Activated CD4-positive, alpha-beta memory T cell treated with anti-CD3 and anti-CD28 coated beads, Interleukin-2, amount 10 ng/mL, durations not matched to agents 7 days and 5 days (primary cell): Measurements from ENCODE around the gene VSX2. TPM values are rescaled to one million over a fixed set of nuclear protein-coding genes. Genes with fewer than 3 reads are reported as not detected.
"Not testable (repeated sequence)": the region's sequence is repeated elsewhere in the genome, so short reads cannot be mapped to it uniquely, and the experiment has no call there.

ENCODE experiments used
- CTCF ChIA-PET: fragments of 350-600 bp; sonication (Branson Sonifier 250); formaldehyde crosslinking; loops from one replicate; lab custom pipeline; 2021; ENCODE audit warnings: antibody characterized with exemption, inconsistent platforms; lab: Charles Lee
- POLR2A ChIA-PET: fragments of 350-600 bp; sonication (Branson Sonifier 250); formaldehyde crosslinking; loops from one replicate; lab custom pipeline; 2021; ENCODE audit warnings: antibody characterized with exemption; lab: Charles Lee
- DNase-seq: peaks from one replicate; pipeline ENCODE4 v3.0.0-alpha.2; 2020
- H3K27ac Mint-ChIP-seq: one replicate; pipeline ENCODE4 v1.8.0; 2021; ENCODE audit warnings: mild to moderate bottlenecking, mixed read lengths
- H3K27me3 Mint-ChIP-seq: one replicate; pipeline ENCODE4 v1.8.0; 2021; ENCODE audit warnings: mixed read lengths
- H3K36me3 Mint-ChIP-seq: one replicate; pipeline ENCODE4 v1.8.0; 2021; ENCODE audit warnings: low read depth, mixed read lengths
- H3K4me1 Mint-ChIP-seq: one replicate; pipeline ENCODE4 v1.8.0; 2021; ENCODE audit warnings: mixed read lengths
- H3K4me3 Mint-ChIP-seq: one replicate; pipeline ENCODE4 v1.8.0; 2021; ENCODE audit warnings: mild to moderate bottlenecking, mixed read lengths
- H3K9me3 Mint-ChIP-seq: one replicate; pipeline ENCODE4 v1.8.0; 2021; ENCODE audit warnings: mixed read lengths
- total RNA-seq, 2 experiments: library from RNA; stranded (reverse); gene quantifications; one replicate each; pipeline ENCODE4 v1.2.3, GENCODE V29; 2021

VSX2 gene
- total RNA-seq, 2 experiments from 2014 or later = not detected

DNA sequence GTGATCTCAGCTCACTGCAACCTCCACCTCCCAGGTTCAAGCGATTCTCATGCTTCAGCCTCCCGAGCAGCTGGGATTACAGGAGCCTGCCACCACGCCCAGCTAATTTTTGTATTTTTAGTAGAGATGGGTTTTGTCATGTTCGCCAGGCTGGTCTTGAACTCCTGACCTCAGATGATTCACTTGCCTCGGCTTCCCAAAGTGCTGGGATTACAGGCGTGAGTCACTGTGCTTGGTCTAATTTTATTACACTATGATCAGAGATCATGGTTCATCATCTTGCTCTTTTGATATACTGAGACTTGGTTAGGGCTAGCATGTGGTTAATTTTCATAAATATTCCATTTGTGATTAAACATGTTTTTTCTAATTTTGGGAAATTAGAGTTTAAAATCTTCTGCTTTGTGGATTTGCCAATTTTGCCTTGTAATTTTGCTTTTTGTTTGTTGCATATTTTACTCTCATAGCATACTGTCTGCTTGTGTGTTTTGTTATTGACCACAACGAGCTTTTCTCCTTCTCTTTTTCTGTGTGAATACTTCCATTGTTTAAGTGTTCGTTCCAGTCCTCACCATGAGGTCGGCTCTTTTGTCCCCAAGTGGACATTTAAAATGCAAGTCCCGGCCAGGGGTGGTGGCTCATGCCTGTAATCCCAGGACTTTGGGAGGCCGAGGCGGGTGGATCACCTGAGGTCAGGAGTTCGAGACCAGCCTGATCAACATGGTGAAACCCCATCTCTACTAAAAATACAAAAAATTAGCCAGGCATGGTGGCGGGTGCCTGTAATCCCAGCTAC lies 31.3 kb downstream of the VSX2 start:
- H3K27ac Mint-ChIP-seq, POLR2A ChIA-PET, H3K4me3 Mint-ChIP-seq, DNase-seq, H3K4me1 Mint-ChIP-seq, H3K36me3 Mint-ChIP-seq, H3K9me3 Mint-ChIP-seq: not testable (repeated sequence)
- CTCF ChIA-PET = interaction anchor here (1.2 kb wide), 1 partner anchor 19 kb away, joined by 4 read pairs; no protein-coding TSS in a partner anchor
- H3K27me3 Mint-ChIP-seq = peaks cover 16% of the 10 kb centered on the region

DNA sequence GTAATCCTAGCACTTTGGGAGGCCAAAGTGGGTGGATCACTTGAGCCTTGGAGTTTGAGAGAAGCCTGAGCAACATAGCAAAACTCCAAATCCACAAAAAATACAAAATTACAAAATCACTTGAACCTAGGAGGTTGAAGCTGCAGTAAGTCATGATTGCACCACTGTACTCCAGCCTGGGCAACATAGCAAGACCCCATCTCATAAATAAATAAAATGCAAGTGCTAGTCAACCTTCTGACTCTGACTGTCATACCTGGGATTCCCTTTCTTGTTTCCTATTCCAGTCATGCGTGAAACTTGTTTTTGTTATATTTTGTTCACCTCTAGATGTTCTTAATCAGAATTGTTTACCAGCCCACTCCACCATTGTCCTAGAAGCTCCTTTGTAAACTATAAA lies 32.1 kb downstream of the VSX2 start:
- no peaks in the 10 kb centered on the region for H3K36me3 Mint-ChIP-seq
- no peaks in the 10 kb centered on the region for H3K9me3 Mint-ChIP-seq
- POLR2A ChIA-PET = no interaction called here
- H3K27me3 Mint-ChIP-seq = peaks cover 14% of the 10 kb centered on the region
- CTCF ChIA-PET = no interaction called here
- H3K4me1 Mint-ChIP-seq = no peaks in the 10 kb centered on the region
- no peak overlapping the region for H3K27ac Mint-ChIP-seq
- H3K4me3 Mint-ChIP-seq = no peak overlapping the region
- DNase-seq = no peak

GRCh38 chr14:74275241-74275841 lies 36.1 kb downstream of the VSX2 start:
- H3K27me3 Mint-ChIP-seq = peaks cover 5% of the 10 kb centered on the region
- ChIA-PET POLR2A (no interaction called here), CTCF (no interaction called here)
- no peaks in the 10 kb centered on the region for H3K9me3 Mint-ChIP-seq
- H3K27ac Mint-ChIP-seq = no peak overlapping the region
- no peak for DNase-seq
- no peaks in the 10 kb centered on the region for H3K36me3 Mint-ChIP-seq
- no peak overlapping the region for H3K4me3 Mint-ChIP-seq
- H3K4me1 Mint-ChIP-seq = no peaks in the 10 kb centered on the region

GRCh38 chr14:74278080-74278479 lies 38.8 kb downstream of the VSX2 start:
- H3K27me3 Mint-ChIP-seq = no peaks in the 10 kb centered on the region
- no peaks in the 10 kb centered on the region for H3K9me3 Mint-ChIP-seq
- DNase-seq = no peak
- no peaks in the 10 kb centered on the region for H3K4me1 Mint-ChIP-seq
- H3K27ac Mint-ChIP-seq = no peak overlapping the region
- H3K36me3 Mint-ChIP-seq = peaks cover 8% of the 10 kb centered on the region
- no peak overlapping the region for H3K4me3 Mint-ChIP-seq
- CTCF ChIA-PET = interaction anchor here (1.0 to 1.4 kb wide), 3 partner anchors 10 to 549 kb away, joined by 3 to 4 read pairs (median 3); no protein-coding TSS in a partner anchor
- POLR2A ChIA-PET = interaction anchor here (0.8 kb wide), 1 partner anchor 19 kb away, joined by 3 read pairs; no protein-coding TSS in a partner anchor

DNA sequence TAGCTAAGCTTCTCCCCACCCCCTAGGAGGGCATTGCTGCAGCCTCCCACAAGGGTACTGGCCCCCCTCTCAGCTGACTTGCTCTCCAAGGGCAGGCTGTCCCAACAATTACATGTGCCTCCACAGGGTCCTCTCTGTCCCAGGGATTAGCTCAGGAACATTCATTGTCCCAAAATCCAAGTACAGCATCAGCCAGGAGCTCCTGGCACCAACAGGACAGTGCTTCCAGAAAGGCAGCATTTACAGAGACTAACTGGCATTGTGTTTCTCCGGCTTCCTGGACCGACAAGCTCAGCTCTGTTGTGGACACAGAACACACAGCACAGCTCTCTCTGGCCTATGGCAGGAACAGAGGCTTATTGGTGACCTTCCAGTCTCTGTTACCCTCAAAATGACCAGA lies 41.8 kb downstream of the VSX2 start:
- Mint-ChIP-seq H3K9me3 (no peaks in the 10 kb centered on the region), H3K27me3 (no peaks in the 10 kb centered on the region), H3K36me3 (peaks cover 17% of the 10 kb centered on the region), H3K4me1 (no peaks in the 10 kb centered on the region), H3K4me3 (no peak overlapping the region), H3K27ac (no peak overlapping the region)
- ChIA-PET CTCF (interaction anchor here (1.2 kb wide), 1 partner anchor 22 kb away, joined by 4 read pairs; no protein-coding TSS in a partner anchor), POLR2A (no interaction called here)
- DNase-seq = no peak

- Mint-ChIP-seq H3K36me3 (peaks cover 27% of the 10 kb centered on the region), H3K4me3 (no peak overlapping the region), H3K9me3 (no peaks in the 10 kb centered on the region), H3K27me3 (no peaks in the 10 kb centered on the region), H3K4me1 (no peaks in the 10 kb centered on the region), H3K27ac (no peak overlapping the region)
- no peak for DNase-seq
- CTCF ChIA-PET = interaction anchor here (1.0 kb wide), 1 partner anchor 30 kb away, joined by 3 read pairs; no protein-coding TSS in a partner anchor
- POLR2A ChIA-PET = no interaction called here
Measured at GRCh38 chr14:74286736-74287135, 47.5 kb downstream of the VSX2 start.

- POLR2A ChIA-PET = no interaction called here
- Mint-ChIP-seq H3K4me3 (no peak overlapping the region), H3K9me3 (no peaks in the 10 kb centered on the region), H3K4me1 (no peaks in the 10 kb centered on the region), H3K27me3 (no peaks in the 10 kb centered on the region), H3K27ac (no peak overlapping the region), H3K36me3 (peaks cover 24% of the 10 kb centered on the region)
- no peak for DNase-seq
- CTCF ChIA-PET = no interaction called here
Measured at GRCh38 chr14:74289801-74290200, 50.6 kb downstream of the VSX2 start.

GRCh38 chr14:74290415-74290814 lies 51.2 kb downstream of the VSX2 start:
- Mint-ChIP-seq H3K36me3 (peaks cover 24% of the 10 kb centered on the region), H3K4me1 (no peaks in the 10 kb centered on the region), H3K4me3 (no peak overlapping the region), H3K27ac (no peak overlapping the region), H3K27me3 (no peaks in the 10 kb centered on the region), H3K9me3 (no peaks in the 10 kb centered on the region)
- POLR2A ChIA-PET = no interaction called here
- no peak for DNase-seq
- CTCF ChIA-PET = interaction anchor here (0.7 to 1.0 kb wide), 5 partner anchors 12 to 303 kb away, joined by 4 to 9 read pairs (median 4); partner anchors contain the start of gene NPC2

GRCh38 chr14:74292061-74292460 lies 52.8 kb downstream of the VSX2 start:
- Mint-ChIP-seq H3K27me3 (no peaks in the 10 kb centered on the region), H3K36me3 (peaks cover 16% of the 10 kb centered on the region), H3K4me3 (no peak overlapping the region), H3K4me1 (no peaks in the 10 kb centered on the region), H3K27ac (no peak overlapping the region), H3K9me3 (no peaks in the 10 kb centered on the region)
- DNase-seq = no peak
- POLR2A ChIA-PET = no interaction called here
- CTCF ChIA-PET = no interaction called here

DNA sequence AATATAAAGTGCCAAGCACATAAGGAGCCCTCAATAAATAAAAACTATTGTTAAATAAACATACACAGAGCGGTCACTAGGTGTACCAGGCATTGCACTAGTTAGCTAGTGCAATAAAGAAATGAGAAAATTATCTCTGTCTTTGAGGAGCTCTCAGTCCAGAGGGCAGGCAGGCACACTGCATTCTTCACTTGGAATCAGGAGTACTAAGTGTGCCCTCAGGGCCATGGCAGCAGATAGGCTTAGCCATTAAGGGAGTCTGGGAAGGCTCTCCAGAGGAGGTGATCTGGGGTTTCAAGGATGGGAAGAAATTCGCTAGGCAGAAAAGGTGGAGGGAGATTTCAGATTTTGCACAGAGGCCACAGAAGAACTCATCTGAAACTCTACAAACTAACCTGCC lies 54.4 kb downstream of the VSX2 start:
- H3K9me3 Mint-ChIP-seq = no peaks in the 10 kb centered on the region
- H3K27me3 Mint-ChIP-seq = no peaks in the 10 kb centered on the region
- H3K36me3 Mint-ChIP-seq = peaks cover 20% of the 10 kb centered on the region
- CTCF ChIA-PET = interaction anchor here (0.6 to 1.3 kb wide), 4 partner anchors 9 to 68 kb away, joined by 3 to 5 read pairs (median 4); partner anchors contain the start of gene ABCD4
- POLR2A ChIA-PET = no interaction called here
- peaks cover 6% of the 10 kb centered on the region for H3K4me1 Mint-ChIP-seq
- DNase-seq = no peak
- no peak overlapping the region for H3K4me3 Mint-ChIP-seq
- no peak overlapping the region for H3K27ac Mint-ChIP-seq

- Mint-ChIP-seq H3K4me1 (peaks cover 21% of the 10 kb centered on the region), H3K9me3 (no peaks in the 10 kb centered on the region), H3K27ac (no peak overlapping the region), H3K4me3 (no peak overlapping the region), H3K27me3 (no peaks in the 10 kb centered on the region), H3K36me3 (peaks cover 25% of the 10 kb centered on the region)
- CTCF ChIA-PET = interaction anchor here (1.3 kb wide), 1 partner anchor 11 kb away, joined by 4 read pairs; no protein-coding TSS in a partner anchor
- POLR2A ChIA-PET = no interaction called here
- no peak for DNase-seq
Measured at GRCh38 chr14:74296037-74296467, 56.8 kb downstream of the VSX2 start.

DNA sequence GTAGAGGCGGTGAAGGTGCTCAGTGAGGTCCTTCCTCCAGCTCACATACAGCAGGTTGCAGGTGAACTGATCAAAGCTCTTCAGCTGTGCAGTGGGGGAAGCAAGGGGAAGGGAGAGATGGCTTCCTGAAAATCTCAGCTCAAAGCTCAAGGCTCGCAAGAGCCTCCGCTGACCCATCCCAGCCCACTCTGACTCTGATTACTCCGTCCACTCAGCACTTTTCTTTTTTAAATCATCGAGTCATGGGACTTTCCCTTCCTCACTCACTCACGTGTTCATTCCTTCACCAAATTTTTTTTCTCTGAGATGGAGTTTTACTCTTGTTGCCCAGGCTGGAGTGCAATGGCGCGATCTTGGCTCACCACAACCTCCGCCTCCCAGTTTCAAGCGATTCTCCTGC lies 58.7 kb downstream of the VSX2 start:
- no peak overlapping the region for H3K4me3 Mint-ChIP-seq
- ChIA-PET CTCF (no interaction called here), POLR2A (no interaction called here)
- no peaks in the 10 kb centered on the region for H3K27me3 Mint-ChIP-seq
- peaks cover 32% of the 10 kb centered on the region for H3K4me1 Mint-ChIP-seq
- no peaks in the 10 kb centered on the region for H3K9me3 Mint-ChIP-seq
- H3K36me3 Mint-ChIP-seq = peaks cover 20% of the 10 kb centered on the region
- no peak overlapping the region for H3K27ac Mint-ChIP-seq
- no peak for DNase-seq

DNA sequence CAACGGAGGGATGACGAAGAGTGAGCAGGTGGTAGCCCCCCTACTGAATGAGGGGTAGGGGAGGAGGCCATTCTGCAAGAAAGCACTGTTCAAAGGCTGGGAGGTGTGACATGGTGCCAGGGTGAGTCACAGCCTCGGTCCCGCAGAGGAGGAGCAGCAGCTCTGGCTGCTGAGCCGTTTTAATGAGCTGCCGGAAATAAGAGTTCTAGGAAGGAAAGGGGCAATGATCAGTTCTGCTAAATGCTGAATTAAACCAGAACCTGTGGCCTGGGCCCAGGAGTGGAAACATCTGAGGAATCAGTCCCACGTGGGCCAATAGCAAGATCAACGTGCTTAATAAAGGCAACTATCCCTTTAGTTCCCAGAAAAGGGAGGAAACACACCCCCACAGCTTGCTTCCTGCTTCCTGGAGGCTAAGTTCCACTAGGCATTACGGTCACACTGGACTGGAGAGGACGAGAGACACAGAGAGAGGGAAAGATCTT lies 59.9 kb downstream of the VSX2 start:
- POLR2A ChIA-PET = no interaction called here
- Mint-ChIP-seq H3K9me3 (no peaks in the 10 kb centered on the region), H3K27me3 (no peaks in the 10 kb centered on the region), H3K36me3 (peaks cover 20% of the 10 kb centered on the region), H3K27ac (peak overlapping the region; percentile 80), H3K4me3 (no peak overlapping the region), H3K4me1 (peaks cover 38% of the 10 kb centered on the region)
- peak; percentile 42 for DNase-seq
- CTCF ChIA-PET = interaction anchor here (0.5 kb wide), 1 partner anchor 1004 kb away, joined by 3 read pairs; no protein-coding TSS in a partner anchor
